Heart right ventricle (tissue), 16 donors: ENCODE measurements around the gene LONP1. TPM values are rescaled to one million over a fixed set of nuclear protein-coding genes. Genes with fewer than 3 reads are reported as not detected.

ENCODE experiments used
- ATAC-seq, 8 donors: fragments of 200-7000 bp; cut with Tn5 transposase; one replicate each; pipeline ENCODE4 v1.9.1; 2020; ENCODE audit warnings: mild to moderate bottlenecking in 8 of 8, moderate library complexity in 8 of 8, moderate number of reproducible peaks in 1 of 8
- DNase-seq, 2 donors: peaks; one replicate each; pipeline ENCODE4 v3.0.0-alpha.2; 2020
- H3K27ac ChIP-seq, 10 donors: fragments of 200-600 bp; sonication (generic) in 2 of 10; one replicate each; pipeline versions ENCODE4 v1.5.0 to v1.8.0; 2020 to 2022; ENCODE audit warnings: mild to moderate bottlenecking in 3 of 10
- H3K27me3 ChIP-seq, 7 donors: fragments of 200-600 bp; one replicate each; pipeline ENCODE4 v1.8.0; 2021 to 2022; ENCODE audit warnings: mild to moderate bottlenecking in 2 of 7
- H3K36me3 ChIP-seq, 9 donors: fragments of 200-600 bp; sonication (generic) in 1 of 9; one replicate each; pipeline versions ENCODE4 v1.5.0 to v1.8.0; 2020 to 2022; ENCODE audit warnings: mild to moderate bottlenecking in 2 of 9
- H3K4me1 ChIP-seq, 9 donors: fragments of 200-600 bp; sonication (generic) in 1 of 9; one replicate each; pipeline versions ENCODE4 v1.5.0 to v1.8.0; 2020 to 2022; ENCODE audit warnings: mild to moderate bottlenecking in 4 of 9
- H3K4me3 ChIP-seq, 10 donors: fragments of 200-600 bp; sonication (generic) in 2 of 10; one replicate each; pipeline versions ENCODE4 v1.5.0 to v1.8.0; 2020 to 2022; ENCODE audit warnings: mild to moderate bottlenecking in 7 of 10, moderate library complexity in 2 of 10
- H3K9me3 ChIP-seq, 11 donors: fragments of 200-600 bp in 10 of 11; sonication (generic) in 2 of 11; one replicate each; pipeline versions ENCODE4 v1.5.0 to v1.8.0; 2013 to 2022; ENCODE audit warnings: mild to moderate bottlenecking in 2 of 11, control low read depth in 1 of 11, moderate library complexity in 1 of 11
- CTCF ChIP-seq, 9 donors: fragments of 200-600 bp; sonication (generic) in 2 of 9; IDR thresholded peaks; one replicate each; pipeline versions ENCODE4 v1.5.0 to v1.8.0; 2021 to 2022; ENCODE audit warnings: antibody characterized with exemption in 9 of 9, mild to moderate bottlenecking in 5 of 9, moderate library complexity in 1 of 9
- WGBS, 2 donors: extraction: QIAGEN DNeasy Blood & Tissue Kit; methylation state at CpG; one replicate each; pipeline ENCODE4 v1.1.7; 2013; ENCODE audit warnings: inconsistent platforms in 1 of 2; 5-methylcytosine and 5-hydroxymethylcytosine counted together
- intact Hi-C, 10 donors: fragments of 100-400 bp; cut with DNase I; formaldehyde crosslinking; loops; one replicate each; pipeline versions ENCODE4 v1.11.1 to v1.14.2; 2022
- polyA plus RNA-seq, 2 donors: library from polyadenylated mRNA; stranded (reverse); fragments of 200-250 nt; gene quantifications; one replicate each; pipeline ENCODE4 v1.2.3, GENCODE V29; 2013
- total RNA-seq, 10 donors: library from RNA; stranded (reverse); fragmentation: NEBNext Ultra II Directional in 3 of 10; extraction: Animal tissue kit (Norgen Biotek cat#: 25700) in 3 of 10; gene quantifications; one replicate each; pipeline versions ENCODE4 v1.2.1 to v1.2.4, GENCODE V29; 2021 to 2023
- donor health status: Arrhythmogenic right ventricular cardiomyopathy.
- donor health status: ischemic (EF 13 %, LVEDD 7.1; RV severe dilation, severe dysfunction).
- donor health status: healthy with polysubstance abuse.
- donor health status: DM: no; HTN: yes; CAD: no.
- donor health status: DM: no; HTN: no; CAD: no.
- donor health status: ischemic (EF 25% LVEDD 6.9; RV normal size, moderate dysfunction).
- donor health status: ischemic (EF 25% LVEDD 5.7; RV mildly dilated, moderate dysfunction).
- donor health status: healthy.
- donor health status: DM: yes; HTN: yes; CAD: no.
- donor health status: Ischemic cardiomyopathy.
- donor health status: ischemic (EF 35%, LVEDD 5.7; RV mildly dilated, moderate dysfunction).
- donor health status: nonischemic (EF 11% LVEDD 7.7; RV severe dilation, severe dysfunction).
- donor health status: DM: yes; HTN: yes; CAD: no.
- donor health status: PGD.
- donor health status: ischemic (EF 29% LVEDD 5.4; RV normal size, mild dysfunction).
- donor health status: nonischemic (EF 23%, LVEDD 6.1; RV moderate dilation, normal function).

LONP1 gene
- total and polyA plus RNA-seq, 12 donors = 71.4 to 121 (median 90.5) TPM

- intact Hi-C loops = no loop called here
- Histone ChIP-seq H3K36me3 (peaks cover 0 to 42% (median 16%) of the 10 kb centered on the region in 9 donors), H3K4me3 (no peak overlapping the region), H3K27me3 (no peaks in the 10 kb centered on the region), H3K4me1 (peaks cover 0 to 16% (median 6%) of the 10 kb centered on the region in 9 donors), H3K27ac (no peak overlapping the region), H3K9me3 (no peaks in the 10 kb centered on the region)
- ATAC-seq = no peak
- 96 to 100% methylated on average over 1 of the region's 1 CpG for WGBS, 2 donors
- DNase-seq = no peak
- TF ChIP-seq CTCF (IDR thresholded peaks at IDR 0.05) = no peak
Measured at GRCh38 chr19:5673752-5674151, 46.2 kb downstream of the LONP1 start.

GRCh38 chr19:5672708-5673459, 47.1 kb downstream of the LONP1 start:
- ATAC-seq (no peak), DNase-seq (no peak)
- WGBS, 2 donors = 82 to 87% methylated on average over 13 of the region's 13 CpGs
- Histone ChIP-seq H3K4me3 (no peak overlapping the region), H3K27me3 (no peaks in the 10 kb centered on the region), H3K36me3 (peaks cover 0 to 45% (median 22%) of the 10 kb centered on the region in 9 donors), H3K9me3 (no peaks in the 10 kb centered on the region), H3K4me1 (peaks cover 0 to 16% (median 6%) of the 10 kb centered on the region in 9 donors), H3K27ac (no peak overlapping the region)
- no peak for TF ChIP-seq CTCF (IDR thresholded peaks at IDR 0.05)
- intact Hi-C loops = no loop called here

- H3K9me3 ChIP-seq = no peaks in the 10 kb centered on the region
- WGBS, 2 donors = 95% methylated on average over 7 of the region's 7 CpGs
- DNase-seq (no peak), ATAC-seq (no peak)
- H3K4me1 ChIP-seq = peaks cover 0 to 16% (median 6%) of the 10 kb centered on the region in 9 donors
- H3K27ac ChIP-seq = no peak overlapping the region
- H3K27me3 ChIP-seq = no peaks in the 10 kb centered on the region
- intact Hi-C loops = no loop called here
- H3K36me3 ChIP-seq = peaks cover 0 to 54% (median 34%) of the 10 kb centered on the region in 9 donors
- no peak for TF ChIP-seq CTCF (IDR thresholded peaks at IDR 0.05)
- no peak overlapping the region for H3K4me3 ChIP-seq
Measured at GRCh38 chr19:5671600-5671999, 48.3 kb downstream of the LONP1 start.

GRCh38 chr19:5669212-5669611, 50.7 kb downstream of the LONP1 start:
- DNase-seq = no peak
- Histone ChIP-seq H3K4me3 (no peak overlapping the region), H3K4me1 (no peaks in the 10 kb centered on the region), H3K36me3 (peaks cover 5 to 78% (median 58%) of the 10 kb centered on the region in 9 donors), H3K27me3 (no peaks in the 10 kb centered on the region), H3K27ac (no peak overlapping the region), H3K9me3 (no peaks in the 10 kb centered on the region)
- WGBS, 2 donors = 81 to 85% methylated on average over 11 of the region's 11 CpGs
- TF ChIP-seq CTCF (IDR thresholded peaks at IDR 0.05) = no peak
- intact Hi-C loops = no loop called here
- ATAC-seq = peak in 2 of 8 donors; percentile 6 to 22
